Measurements from ENCODE around the gene RCOR2.

Gene RCOR2

GRCh38 chr11:63919267-63920125 lies 2.5 kb upstream of the RCOR2 start:
- H3K9me3 ChIP-seq (ENCODE audit: low read length): peaks cover 1% of the 10 kb centered on the region
- no peaks in the 10 kb centered on the region for H3K27me3 ChIP-seq (ENCODE audit: insufficient read depth, low read length)
- H3K36me3 ChIP-seq (ENCODE audit: insufficient read depth, low read length): peaks cover 7% of the 10 kb centered on the region
- H3K4me3 ChIP-seq (ENCODE audit: low read length): peak overlapping the region; percentile 86
- peaks cover 42% of the 10 kb centered on the region for H3K4me1 ChIP-seq (ENCODE audit: insufficient read depth, low read length)
- peak overlapping the region; percentile 6 for H2AFZ ChIP-seq (ENCODE audit: low read depth, low read length)

DNA sequence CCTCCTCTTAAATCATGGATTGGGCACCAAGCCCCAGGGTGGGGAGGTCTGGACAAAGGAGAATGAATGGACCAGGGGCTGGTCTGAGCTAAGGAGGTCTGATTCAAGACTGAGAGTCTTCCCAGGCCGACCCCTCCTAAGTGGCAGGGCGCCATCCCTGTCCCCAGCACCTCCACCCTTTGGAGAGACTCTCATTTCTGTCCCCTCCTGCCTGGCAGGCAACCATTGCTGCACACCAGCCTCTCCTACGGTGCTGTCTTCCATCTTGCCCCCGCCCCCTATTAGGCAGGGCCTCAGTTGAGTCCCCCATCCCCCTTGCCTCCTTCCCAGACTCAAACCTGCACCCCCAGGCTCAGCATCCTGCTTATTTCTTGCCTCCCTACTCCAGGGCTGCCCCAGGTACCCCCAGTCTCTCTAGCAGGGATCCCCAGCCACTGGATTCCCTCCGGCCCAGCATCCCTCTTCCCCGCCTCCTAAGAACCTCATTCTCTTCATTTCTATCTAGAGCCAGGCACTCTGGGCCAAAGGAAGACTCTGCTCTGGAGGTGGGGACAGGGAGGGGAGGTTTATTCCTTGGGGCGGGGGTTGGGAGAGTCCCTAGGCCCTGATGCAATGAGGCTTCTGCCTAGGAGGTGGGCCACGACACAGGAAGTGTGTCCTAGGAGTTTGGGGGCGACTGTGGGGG lies 1.7 kb upstream of the RCOR2 start:
- Histone ChIP-seq H3K4me3 (ENCODE audit: low read length) (peak overlapping the region; percentile 86), H3K36me3 (ENCODE audit: insufficient read depth, low read length) (peaks cover 15% of the 10 kb centered on the region), H2AFZ (ENCODE audit: low read depth, low read length) (no peak overlapping the region), H3K9me3 (ENCODE audit: low read length) (peaks cover 1% of the 10 kb centered on the region), H3K4me1 (ENCODE audit: insufficient read depth, low read length) (peaks cover 46% of the 10 kb centered on the region), H3K27me3 (ENCODE audit: insufficient read depth, low read length) (no peaks in the 10 kb centered on the region)

DNA sequence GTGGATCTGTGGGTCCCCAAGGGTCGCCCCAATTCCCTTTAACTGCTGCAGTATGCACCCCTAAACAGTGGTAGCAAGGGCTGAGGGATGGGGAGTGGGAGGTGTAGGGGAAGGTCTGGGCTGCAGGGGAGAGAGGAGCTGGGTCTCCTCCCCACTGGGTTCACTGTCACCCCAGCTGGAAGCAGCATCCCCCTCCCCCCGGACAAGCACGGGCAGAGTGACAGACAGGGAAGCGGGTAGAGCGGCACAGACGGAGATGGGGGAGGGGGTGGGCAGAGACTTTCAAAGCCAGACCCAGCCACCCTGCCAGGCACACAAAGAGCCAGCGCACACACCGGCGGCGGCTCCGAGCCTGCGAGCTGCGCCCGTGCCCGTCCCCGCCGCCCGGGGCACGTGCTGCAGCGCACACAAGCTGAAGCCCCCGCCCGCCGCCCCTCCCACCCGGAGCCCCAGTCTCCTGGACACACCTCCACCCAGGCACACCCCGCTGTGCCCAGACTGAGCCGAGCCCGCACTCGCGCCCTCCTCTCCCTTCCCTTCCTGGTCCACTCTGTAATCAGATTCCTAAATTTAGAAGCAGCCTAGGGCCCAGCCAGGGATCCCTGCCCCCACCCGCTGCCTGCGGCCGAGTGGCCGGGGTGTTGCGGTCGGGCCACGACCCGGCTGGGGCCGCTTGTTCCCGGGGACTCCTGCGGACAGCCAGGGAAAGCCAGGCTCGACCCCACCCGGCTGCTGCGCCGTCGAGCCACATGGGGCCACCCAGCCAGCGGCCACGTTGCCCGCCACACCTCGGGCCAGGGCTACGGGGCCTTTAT lies 935 bp upstream of the RCOR2 start:
- no peak overlapping the region for H2AFZ ChIP-seq (ENCODE audit: low read depth, low read length)
- H3K4me1 ChIP-seq (ENCODE audit: insufficient read depth, low read length): peaks cover 46% of the 10 kb centered on the region
- peaks cover 1% of the 10 kb centered on the region for H3K9me3 ChIP-seq (ENCODE audit: low read length)
- peak overlapping the region; percentile 86 for H3K4me3 ChIP-seq (ENCODE audit: low read length)
- H3K27me3 ChIP-seq (ENCODE audit: insufficient read depth, low read length): no peaks in the 10 kb centered on the region
- H3K36me3 ChIP-seq (ENCODE audit: insufficient read depth, low read length): peaks cover 18% of the 10 kb centered on the region

- Histone ChIP-seq H3K27me3 (ENCODE audit: insufficient read depth, low read length) (no peaks in the 10 kb centered on the region), H3K4me1 (ENCODE audit: insufficient read depth, low read length) (peaks cover 55% of the 10 kb centered on the region), H2AFZ (ENCODE audit: low read depth, low read length) (no peak overlapping the region), H3K9me3 (ENCODE audit: low read length) (no peaks in the 10 kb centered on the region), H3K36me3 (ENCODE audit: insufficient read depth, low read length) (peaks cover 31% of the 10 kb centered on the region), H3K4me3 (ENCODE audit: low read length) (peak overlapping the region; percentile 86)
Measured at GRCh38 chr11:63915961-63916836, 765 bp downstream of the RCOR2 start.

DNA sequence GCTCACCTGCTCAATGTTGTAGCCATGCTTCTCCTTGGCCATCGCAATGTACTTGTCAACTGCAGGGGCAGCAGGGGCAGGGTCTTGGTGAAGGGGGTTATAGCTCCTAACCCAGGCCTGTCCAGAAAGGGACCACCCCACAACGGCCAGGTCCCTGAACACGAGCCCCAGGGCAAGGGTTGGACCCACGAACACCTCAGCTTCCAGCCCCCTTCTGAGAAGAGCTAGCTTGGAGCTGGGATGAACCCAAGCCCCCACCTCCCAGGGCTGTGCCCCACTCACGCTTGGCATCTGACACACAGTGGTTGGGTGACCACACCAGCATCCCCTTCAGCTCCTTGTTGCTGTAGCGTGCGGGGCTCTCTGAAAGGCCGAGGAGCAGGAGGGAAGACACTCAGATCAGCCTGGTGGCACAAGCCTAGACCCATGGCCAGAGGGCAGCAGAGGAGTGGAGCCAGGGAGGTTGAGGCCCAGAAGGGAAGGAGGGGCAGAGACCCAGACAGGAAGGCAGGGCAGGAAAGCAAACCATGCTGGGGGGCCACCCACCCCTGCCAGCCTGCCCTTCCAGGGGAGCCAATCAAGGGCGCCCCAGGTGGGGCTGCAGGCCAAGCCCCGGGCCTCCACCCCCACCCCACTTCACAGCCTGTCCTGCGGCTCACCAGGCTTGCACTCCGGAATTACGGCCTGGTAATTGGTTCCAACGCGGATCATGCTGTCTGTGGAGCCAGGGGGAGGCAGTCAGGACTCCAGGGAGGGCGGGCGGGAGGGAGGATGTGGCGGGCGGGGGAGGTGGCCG lies 1.9 kb downstream of the RCOR2 start:
- Histone ChIP-seq H3K27me3 (ENCODE audit: insufficient read depth, low read length) (no peaks in the 10 kb centered on the region), H2AFZ (ENCODE audit: low read depth, low read length) (no peak overlapping the region), H3K9me3 (ENCODE audit: low read length) (no peaks in the 10 kb centered on the region), H3K4me3 (ENCODE audit: low read length) (peak overlapping the region; percentile 86), H3K4me1 (ENCODE audit: insufficient read depth, low read length) (peaks cover 52% of the 10 kb centered on the region), H3K36me3 (ENCODE audit: insufficient read depth, low read length) (peaks cover 31% of the 10 kb centered on the region)

GRCh38 chr11:63913866-63914830 lies 2.8 kb downstream of the RCOR2 start:
- no peak overlapping the region for H2AFZ ChIP-seq (ENCODE audit: low read depth, low read length)
- H3K36me3 ChIP-seq (ENCODE audit: insufficient read depth, low read length): peaks cover 31% of the 10 kb centered on the region
- peak overlapping the region; percentile 86 for H3K4me3 ChIP-seq (ENCODE audit: low read length)
- H3K9me3 ChIP-seq (ENCODE audit: low read length): no peaks in the 10 kb centered on the region
- peaks cover 57% of the 10 kb centered on the region for H3K4me1 ChIP-seq (ENCODE audit: insufficient read depth, low read length)
- H3K27me3 ChIP-seq (ENCODE audit: insufficient read depth, low read length): no peaks in the 10 kb centered on the region

DNA sequence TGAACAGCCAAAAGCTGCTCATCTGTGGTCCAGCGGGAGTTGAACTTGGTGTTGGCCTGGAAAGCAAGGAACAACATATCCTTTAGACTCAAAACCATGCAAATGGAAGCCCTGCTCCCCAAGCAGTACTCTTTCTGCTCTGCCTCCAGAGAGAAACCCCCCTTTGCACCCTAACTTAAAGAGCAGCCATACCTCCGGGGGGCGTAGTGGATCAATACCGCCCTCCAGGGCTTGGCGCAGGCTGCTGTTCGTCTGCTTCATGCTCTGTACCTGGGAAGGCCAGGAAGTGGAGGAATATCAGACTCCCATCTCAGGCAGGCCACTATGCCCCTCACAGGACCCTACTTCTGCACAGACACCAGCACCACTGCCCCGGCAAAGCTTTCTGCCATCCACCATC lies 4.3 kb downstream of the RCOR2 start:
- Histone ChIP-seq H3K27me3 (ENCODE audit: insufficient read depth, low read length) (no peaks in the 10 kb centered on the region), H3K4me1 (ENCODE audit: insufficient read depth, low read length) (peaks cover 57% of the 10 kb centered on the region), H2AFZ (ENCODE audit: low read depth, low read length) (no peak overlapping the region), H3K36me3 (ENCODE audit: insufficient read depth, low read length) (peaks cover 34% of the 10 kb centered on the region), H3K9me3 (ENCODE audit: low read length) (no peaks in the 10 kb centered on the region), H3K4me3 (ENCODE audit: low read length) (no peak overlapping the region)

DNA sequence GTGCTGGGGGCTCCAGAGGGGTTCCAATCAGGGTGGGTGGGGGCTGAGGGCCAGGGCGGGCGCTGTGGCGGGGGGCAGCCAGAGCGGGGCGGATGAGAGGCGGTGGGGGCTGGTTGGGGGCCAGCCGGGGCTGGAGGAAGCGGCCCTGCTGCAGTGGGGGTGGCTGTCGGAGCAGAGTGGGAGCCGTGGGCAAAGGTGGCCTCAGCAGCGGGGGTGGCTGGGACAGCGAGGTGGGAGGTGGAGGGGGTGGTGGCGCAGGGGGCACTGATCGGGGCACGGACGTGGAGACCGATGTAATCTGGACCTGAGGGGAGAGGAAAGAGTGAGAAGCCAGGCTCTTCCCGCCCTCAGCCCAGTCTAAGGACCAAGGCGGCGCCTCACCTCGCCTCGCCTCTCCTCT lies 5.1 kb downstream of the RCOR2 start:
- Histone ChIP-seq H3K4me3 (ENCODE audit: low read length) (no peak overlapping the region), H3K9me3 (ENCODE audit: low read length) (no peaks in the 10 kb centered on the region), H3K27me3 (ENCODE audit: insufficient read depth, low read length) (no peaks in the 10 kb centered on the region), H3K36me3 (ENCODE audit: insufficient read depth, low read length) (peaks cover 34% of the 10 kb centered on the region), H2AFZ (ENCODE audit: low read depth, low read length) (no peak overlapping the region), H3K4me1 (ENCODE audit: insufficient read depth, low read length) (peaks cover 55% of the 10 kb centered on the region)

DNA sequence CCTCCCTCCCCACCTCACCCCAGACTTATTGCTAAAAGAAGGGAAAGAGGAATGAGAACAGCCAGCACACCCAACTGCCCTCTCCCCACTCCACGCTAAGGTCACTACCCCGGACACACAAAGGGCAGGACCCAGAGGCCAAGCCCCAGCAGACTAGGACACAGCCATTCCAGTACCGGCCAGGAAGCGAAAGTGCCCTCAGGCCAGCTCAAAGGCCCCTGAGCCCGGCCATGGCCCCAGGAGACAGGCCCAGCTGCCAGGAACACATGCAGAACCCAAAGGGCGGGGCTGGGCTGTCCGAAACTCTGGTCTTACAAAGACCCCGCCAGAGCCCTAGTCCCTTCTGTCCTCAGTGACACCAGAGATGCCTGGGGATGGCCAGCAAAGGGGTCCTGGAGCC lies 5.5 kb downstream of the RCOR2 start:
- H2AFZ ChIP-seq (ENCODE audit: low read depth, low read length): no peak overlapping the region
- no peaks in the 10 kb centered on the region for H3K9me3 ChIP-seq (ENCODE audit: low read length)
- peaks cover 53% of the 10 kb centered on the region for H3K4me1 ChIP-seq (ENCODE audit: insufficient read depth, low read length)
- H3K36me3 ChIP-seq (ENCODE audit: insufficient read depth, low read length): peaks cover 34% of the 10 kb centered on the region
- no peak overlapping the region for H3K4me3 ChIP-seq (ENCODE audit: low read length)
- no peaks in the 10 kb centered on the region for H3K27me3 ChIP-seq (ENCODE audit: insufficient read depth, low read length)

GRCh38 chr11:63910675-63911074 lies 6.3 kb downstream of the RCOR2 start:
- peaks cover 34% of the 10 kb centered on the region for H3K36me3 ChIP-seq (ENCODE audit: insufficient read depth, low read length)
- H3K4me3 ChIP-seq (ENCODE audit: low read length): no peak overlapping the region
- H3K27me3 ChIP-seq (ENCODE audit: insufficient read depth, low read length): no peaks in the 10 kb centered on the region
- no peaks in the 10 kb centered on the region for H3K9me3 ChIP-seq (ENCODE audit: low read length)
- H2AFZ ChIP-seq (ENCODE audit: low read depth, low read length): no peak overlapping the region
- peaks cover 50% of the 10 kb centered on the region for H3K4me1 ChIP-seq (ENCODE audit: insufficient read depth, low read length)
